ENCODE data around the gene SOCS1.

The SOCS1 gene

GRCh38 chr16:11283820-11284248 lies 27.8 kb upstream of the SOCS1 start:
- no peak for DNase-seq (ENCODE audit: low spot score)

- DNase-seq (ENCODE audit: low spot score) = no peak
These were observed 24.9 kb upstream of the SOCS1 start, which contains the start of gene PRM1 for GRCh38 chr16:11280616-11281522. Gene PRM1, minus strand, starts transcription at chr16:11281330. Its CDS starts 92 bp downstream, at chr16:11281238.

GRCh38 chr16:11278681-11279628 lies 23.0 kb upstream of the SOCS1 start:
- no peak for DNase-seq (ENCODE audit: low spot score)

GRCh38 chr16:11277607-11278337 lies 21.8 kb upstream of the SOCS1 start:
- DNase-seq (ENCODE audit: low spot score) = no peak

- DNase-seq (ENCODE audit: low spot score) = no peak
These were observed 21.0 kb upstream of the SOCS1 start for GRCh38 chr16:11276896-11277593.

GRCh38 chr16:11276143-11276895 lies 20.3 kb upstream of the SOCS1 start, which contains the start of gene PRM2:
Gene PRM2, minus strand, starts transcription at chr16:11276480. Its CDS starts 110 bp downstream, at chr16:11276370.
- DNase-seq (ENCODE audit: low spot score) = no peak

- DNase-seq (ENCODE audit: low spot score) = no peak
These were observed 19.0 kb upstream of the SOCS1 start for GRCh38 chr16:11274964-11275363.

GRCh38 chr16:11273721-11274324 lies 17.8 kb upstream of the SOCS1 start:
- no peak for DNase-seq (ENCODE audit: low spot score)

- no peak for DNase-seq (ENCODE audit: low spot score)
These were observed 17.1 kb upstream of the SOCS1 start, which contains the start of gene PRM3 for GRCh38 chr16:11272921-11273720. Gene PRM3, minus strand, starts transcription at chr16:11273629. Its CDS starts 34 bp downstream, at chr16:11273595.

- no peak for DNase-seq (ENCODE audit: low spot score)
These were observed 16.5 kb upstream of the SOCS1 start for GRCh38 chr16:11272484-11272883.

GRCh38 chr16:11271610-11272009 lies 15.6 kb upstream of the SOCS1 start:
- DNase-seq (ENCODE audit: low spot score) = no peak

GRCh38 chr16:11270602-11271162 lies 14.7 kb upstream of the SOCS1 start:
- no peak for DNase-seq (ENCODE audit: low spot score)

GRCh38 chr16:11268921-11269375 lies 12.9 kb upstream of the SOCS1 start, which contains the start of gene TNP2:
Gene TNP2, minus strand, starts transcription at chr16:11269325. Its CDS starts 63 bp downstream, at chr16:11269262.
- no peak for DNase-seq (ENCODE audit: low spot score)

- DNase-seq (ENCODE audit: low spot score) = no peak
These were observed 9.1 kb upstream of the SOCS1 start for GRCh38 chr16:11265124-11265523.

- no peak for DNase-seq (ENCODE audit: low spot score)
These were observed 8.3 kb upstream of the SOCS1 start for GRCh38 chr16:11264155-11264832.

- no peak for DNase-seq (ENCODE audit: low spot score)
These were observed 7.7 kb upstream of the SOCS1 start for GRCh38 chr16:11263737-11264136.

GRCh38 chr16:11262915-11263314 lies 6.9 kb upstream of the SOCS1 start:
- DNase-seq (ENCODE audit: low spot score) = no peak

GRCh38 chr16:11260596-11260966 lies 4.6 kb upstream of the SOCS1 start:
- DNase-seq (ENCODE audit: low spot score) = no peak
